Kidney epithelial cell (primary cell): Measurements from ENCODE around the gene PXN. TPM values are rescaled to one million over a fixed set of nuclear protein-coding genes. Genes with fewer than 3 reads are reported as not detected.

Source experiments
- DNase-seq: peaks from one replicate; pipeline ENCODE4 v3.0.0-alpha.2; 2010; ENCODE audit warnings: low read depth
- H3K27me3 ChIP-seq: 2 replicates; pipeline ENCODE4 v1.6.0; 2011; ENCODE audit warnings: low read length; ENCODE audit not compliant: control insufficient read depth, insufficient read depth
- H3K36me3 ChIP-seq: 2 replicates; pipeline ENCODE4 v1.5.1; 2011; ENCODE audit warnings: low read length; ENCODE audit not compliant: control insufficient read depth, insufficient read depth
- H3K4me3 ChIP-seq: 2 replicates; pipeline ENCODE4 v1.5.1; 2011; ENCODE audit warnings: low read depth, mild to moderate bottlenecking, control low read depth, low read length
- total RNA-seq: library from RNA; depleted of rRNA; stranded (reverse); fragments of >200 nt; gene quantifications from 2 replicates; pipeline ENCODE4 v1.2.3, GENCODE V29; 2015
- TF ChIP-seq, protein P1 (sequence below): IDR thresholded peaks from 2 replicates; pipeline ENCODE4 v1.5.1; 2011; ENCODE audit warnings: mild to moderate bottlenecking, moderate library complexity, low read length, control low read depth, inconsistent platforms; ENCODE audit not compliant: insufficient read depth, poor library complexity, severe bottlenecking

The PXN gene
- total RNA-seq, 1 donor from 2014 or later: 88.1 TPM

DNA sequence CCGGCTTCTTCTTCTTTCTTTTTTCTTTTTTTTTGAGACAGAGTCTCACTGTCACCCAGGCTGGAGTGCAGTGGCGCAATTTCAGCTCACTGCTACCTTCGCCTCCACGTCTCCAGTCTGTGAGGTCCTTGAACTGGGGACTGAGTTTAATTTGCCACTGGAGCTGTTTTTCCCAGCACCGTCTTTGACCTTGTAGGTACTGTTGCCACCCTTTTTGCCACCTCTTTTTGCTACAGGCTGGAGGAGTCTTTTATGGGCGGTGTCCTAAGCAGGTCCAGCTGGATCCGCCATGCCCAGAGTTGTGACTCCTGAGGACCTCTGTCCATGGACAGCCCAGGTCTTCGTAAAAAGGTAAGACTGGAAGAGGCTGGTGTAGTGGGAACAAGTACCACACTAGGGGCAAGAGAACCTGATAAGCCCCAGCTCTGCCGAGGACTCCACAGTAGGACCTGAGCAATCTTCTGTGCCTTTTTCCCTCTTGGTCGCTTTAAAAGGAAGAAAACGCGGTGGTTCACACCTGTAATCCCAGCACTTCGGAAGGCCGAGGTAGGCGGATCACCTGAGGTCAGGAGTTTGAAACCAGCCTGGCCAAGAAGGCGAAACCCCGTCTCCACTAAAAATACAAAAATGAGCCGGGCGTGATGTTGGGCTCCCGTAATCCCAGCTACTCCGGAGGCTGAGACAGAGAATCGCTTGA lies 25.2 kb upstream of the PXN start:
- no peaks in the 10 kb centered on the region for H3K36me3 ChIP-seq
- peak overlapping the region; percentile 13 for H3K4me3 ChIP-seq
- no peaks in the 10 kb centered on the region for H3K27me3 ChIP-seq
- no peak for DNase-seq
- TF ChIP-seq, protein P1, sequence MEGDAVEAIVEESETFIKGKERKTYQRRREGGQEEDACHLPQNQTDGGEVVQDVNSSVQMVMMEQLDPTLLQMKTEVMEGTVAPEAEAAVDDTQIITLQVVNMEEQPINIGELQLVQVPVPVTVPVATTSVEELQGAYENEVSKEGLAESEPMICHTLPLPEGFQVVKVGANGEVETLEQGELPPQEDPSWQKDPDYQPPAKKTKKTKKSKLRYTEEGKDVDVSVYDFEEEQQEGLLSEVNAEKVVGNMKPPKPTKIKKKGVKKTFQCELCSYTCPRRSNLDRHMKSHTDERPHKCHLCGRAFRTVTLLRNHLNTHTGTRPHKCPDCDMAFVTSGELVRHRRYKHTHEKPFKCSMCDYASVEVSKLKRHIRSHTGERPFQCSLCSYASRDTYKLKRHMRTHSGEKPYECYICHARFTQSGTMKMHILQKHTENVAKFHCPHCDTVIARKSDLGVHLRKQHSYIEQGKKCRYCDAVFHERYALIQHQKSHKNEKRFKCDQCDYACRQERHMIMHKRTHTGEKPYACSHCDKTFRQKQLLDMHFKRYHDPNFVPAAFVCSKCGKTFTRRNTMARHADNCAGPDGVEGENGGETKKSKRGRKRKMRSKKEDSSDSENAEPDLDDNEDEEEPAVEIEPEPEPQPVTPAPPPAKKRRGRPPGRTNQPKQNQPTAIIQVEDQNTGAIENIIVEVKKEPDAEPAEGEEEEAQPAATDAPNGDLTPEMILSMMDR: no peak

GRCh38 chr12:120287491-120287890 lies 22.0 kb upstream of the PXN start:
- no peak for DNase-seq
- Histone ChIP-seq H3K4me3 (no peak overlapping the region), H3K36me3 (no peaks in the 10 kb centered on the region), H3K27me3 (no peaks in the 10 kb centered on the region)
- TF ChIP-seq, protein P1: no peak

DNA sequence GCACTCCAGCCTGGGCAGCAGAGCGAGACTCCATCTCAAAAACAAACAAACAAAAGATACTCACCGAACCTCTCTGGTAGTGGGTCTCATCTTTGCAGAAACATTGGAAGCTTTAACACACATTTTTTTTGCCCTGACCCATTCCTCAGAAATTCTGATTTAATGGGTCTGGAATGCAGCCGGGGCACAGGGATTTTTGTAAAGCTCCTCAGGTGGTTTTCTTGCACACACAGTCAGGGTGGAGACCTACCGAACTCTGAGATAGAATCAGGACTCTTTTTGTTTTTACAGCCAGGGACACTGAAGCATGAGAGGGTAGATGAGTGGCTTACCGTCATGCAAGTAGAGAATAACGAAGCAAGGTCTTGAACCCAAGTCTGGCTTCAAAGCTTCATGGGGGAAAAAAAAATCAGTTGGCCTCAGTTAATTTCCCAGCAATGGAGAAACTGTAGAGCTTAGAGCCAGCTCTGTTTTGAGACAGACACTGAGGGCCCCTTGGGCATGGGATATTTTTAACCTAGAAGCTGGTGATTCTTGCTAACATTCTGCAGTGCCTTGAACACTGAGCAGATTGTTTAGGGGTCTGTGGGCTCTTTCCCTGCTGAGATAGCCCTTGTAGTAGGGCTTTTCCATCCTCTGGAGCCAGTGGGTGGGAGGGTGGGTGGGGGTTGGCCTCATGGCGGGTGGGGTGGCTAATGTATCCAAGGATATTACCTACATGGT lies 21.4 kb upstream of the PXN start:
- TF ChIP-seq, protein P1: no peak
- DNase-seq: no peak
- Histone ChIP-seq H3K4me3 (no peak overlapping the region), H3K27me3 (no peaks in the 10 kb centered on the region), H3K36me3 (no peaks in the 10 kb centered on the region)

GRCh38 chr12:120284381-120284780 lies 18.9 kb upstream of the PXN start:
- no peak overlapping the region for H3K4me3 ChIP-seq
- no peaks in the 10 kb centered on the region for H3K36me3 ChIP-seq
- TF ChIP-seq, protein P1: no peak
- no peaks in the 10 kb centered on the region for H3K27me3 ChIP-seq
- no peak for DNase-seq

GRCh38 chr12:120283318-120283717 lies 17.8 kb upstream of the PXN start:
- Histone ChIP-seq H3K36me3 (no peaks in the 10 kb centered on the region), H3K4me3 (no peak overlapping the region), H3K27me3 (no peaks in the 10 kb centered on the region)
- no peak for DNase-seq
- TF ChIP-seq, protein P1: no peak
